MM.1S (cell line): ENCODE results near the gene CHURC1.

Experiments
- DNase-seq: peaks from one replicate; pipeline ENCODE4 v3.0.0-alpha.2; 2015
- H2AFZ ChIP-seq: fragments of 300-600 bp; sonication (generic); 2 replicates; pipeline ENCODE4 v1.6.0; 2016; ENCODE audit warnings: antibody characterized with exemption, low read length
- H3F3A ChIP-seq: fragments of 300-600 bp; sonication (generic); 2 replicates; pipeline ENCODE4 v1.6.1; 2016; ENCODE audit warnings: mild to moderate bottlenecking, antibody characterized with exemption, low read length, moderate library complexity, mixed read lengths; ENCODE audit not compliant: insufficient read depth
- H3K27ac ChIP-seq: fragments of 300-600 bp; sonication (generic); 2 replicates; pipeline ENCODE4 v1.5.1; 2016; ENCODE audit warnings: mild to moderate bottlenecking, low read length
- H3K27me3 ChIP-seq: fragments of 300-600 bp; sonication (generic); replicated peaks from 2 replicates; pipeline ENCODE4 v1.6.0; 2016; ENCODE audit warnings: low read length; ENCODE audit not compliant: insufficient read depth
- H3K36me3 ChIP-seq: fragments of 300-600 bp; sonication (generic); replicated peaks from 2 replicates; pipeline ENCODE4 v1.6.1; 2016; ENCODE audit warnings: mild to moderate bottlenecking, low read length, mixed read lengths; ENCODE audit not compliant: insufficient read depth
- H3K4me1 ChIP-seq: fragments of 300-600 bp; sonication (generic); 2 replicates; pipeline ENCODE4 v1.6.1; 2016; ENCODE audit warnings: low read length, mixed read lengths
- H3K4me2 ChIP-seq: fragments of 300-600 bp; sonication (generic); 2 replicates; pipeline ENCODE4 v1.6.0; 2016; ENCODE audit warnings: low read depth, low read length
- H3K4me3 ChIP-seq: fragments of 300-600 bp; sonication (generic); 2 replicates; pipeline ENCODE4 v1.5.1; 2016; ENCODE audit warnings: low read length, mixed read lengths
- H3K79me2 ChIP-seq: fragments of 300-600 bp; sonication (generic); 2 replicates; pipeline ENCODE4 v1.6.1; 2016; ENCODE audit warnings: mixed run types, low read length, mixed read lengths
- H3K9ac ChIP-seq: fragments of 300-600 bp; sonication (generic); 2 replicates; pipeline ENCODE4 v1.6.1; 2016; ENCODE audit warnings: low read length, mixed read lengths
- H3K9me2 ChIP-seq: fragments of 300-600 bp; sonication (generic); replicated peaks from 2 replicates; pipeline ENCODE4 v1.6.1; 2016; ENCODE audit warnings: mild to moderate bottlenecking, low read length, mixed read lengths; ENCODE audit not compliant: insufficient read depth
- H3K9me3 ChIP-seq: fragments of 300-600 bp; sonication (generic); replicated peaks from 2 replicates; pipeline ENCODE4 v1.6.1; 2016; ENCODE audit warnings: mild to moderate bottlenecking, low read length, mixed read lengths; ENCODE audit not compliant: insufficient read depth
- H4K20me1 ChIP-seq: fragments of 300-600 bp; sonication (generic); 2 replicates; pipeline ENCODE4 v1.6.1; 2016; ENCODE audit warnings: mild to moderate bottlenecking, low read length, moderate library complexity, mixed read lengths; ENCODE audit not compliant: insufficient read depth
- EZH2 ChIP-seq: fragments of 300-600 bp; sonication (generic); optimal IDR thresholded peaks from 2 replicates; pipeline ENCODE3; 2017; ENCODE audit warnings: low read depth, mild to moderate bottlenecking, antibody characterized with exemption, low read length, mixed read lengths
- EZH2phosphoT487 ChIP-seq: fragments of 300-600 bp; sonication (generic); IDR thresholded peaks from 2 replicates; pipeline ENCODE4 v1.6.1; 2018; ENCODE audit warnings: antibody characterized with exemption, low read length
- TF ChIP-seq, protein P1 (sequence below): fragments of 300-600 bp; sonication (generic); IDR thresholded peaks from 2 replicates; pipeline ENCODE4 v1.5.1; 2016; ENCODE audit warnings: antibody characterized with exemption, low read length, mixed read lengths

CHURC1 gene

DNA sequence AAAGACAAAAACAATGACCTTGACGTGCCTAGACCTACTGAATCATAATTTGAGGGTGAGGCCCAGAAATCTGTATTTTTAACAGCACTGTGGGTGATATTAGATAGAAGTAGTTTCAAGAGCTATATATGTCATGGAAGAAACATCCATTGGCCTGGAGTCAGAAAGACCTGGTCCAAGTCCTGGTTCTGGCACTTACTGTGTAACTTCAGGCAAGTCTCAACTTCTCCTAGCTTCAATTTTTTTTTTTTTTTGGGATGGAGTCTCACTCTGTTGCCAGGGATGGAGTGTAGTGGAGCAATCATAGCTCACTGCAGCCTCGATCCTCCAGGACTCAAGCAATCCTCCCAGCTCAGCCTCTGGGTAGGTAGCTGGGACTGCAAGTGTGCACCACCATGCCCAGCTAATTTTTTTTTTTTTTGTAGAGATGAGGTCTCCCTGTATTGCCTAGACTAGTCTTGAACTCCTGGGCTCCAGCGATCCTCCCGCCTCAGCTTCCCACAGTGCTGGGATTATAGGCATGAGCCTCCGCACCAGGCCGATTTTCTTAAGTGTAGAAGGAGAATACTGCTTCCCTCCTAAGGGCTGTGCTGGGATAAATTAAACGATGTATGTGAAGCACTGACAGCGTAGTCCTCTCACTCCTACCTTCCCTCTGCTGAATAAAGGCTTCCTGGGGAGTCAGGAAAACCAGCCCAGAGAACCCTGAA, 42.6 kb downstream of the CHURC1 start:
- H3K27ac ChIP-seq = no peak overlapping the region
- DNase-seq = no peak
- TF ChIP-seq, protein P1, sequence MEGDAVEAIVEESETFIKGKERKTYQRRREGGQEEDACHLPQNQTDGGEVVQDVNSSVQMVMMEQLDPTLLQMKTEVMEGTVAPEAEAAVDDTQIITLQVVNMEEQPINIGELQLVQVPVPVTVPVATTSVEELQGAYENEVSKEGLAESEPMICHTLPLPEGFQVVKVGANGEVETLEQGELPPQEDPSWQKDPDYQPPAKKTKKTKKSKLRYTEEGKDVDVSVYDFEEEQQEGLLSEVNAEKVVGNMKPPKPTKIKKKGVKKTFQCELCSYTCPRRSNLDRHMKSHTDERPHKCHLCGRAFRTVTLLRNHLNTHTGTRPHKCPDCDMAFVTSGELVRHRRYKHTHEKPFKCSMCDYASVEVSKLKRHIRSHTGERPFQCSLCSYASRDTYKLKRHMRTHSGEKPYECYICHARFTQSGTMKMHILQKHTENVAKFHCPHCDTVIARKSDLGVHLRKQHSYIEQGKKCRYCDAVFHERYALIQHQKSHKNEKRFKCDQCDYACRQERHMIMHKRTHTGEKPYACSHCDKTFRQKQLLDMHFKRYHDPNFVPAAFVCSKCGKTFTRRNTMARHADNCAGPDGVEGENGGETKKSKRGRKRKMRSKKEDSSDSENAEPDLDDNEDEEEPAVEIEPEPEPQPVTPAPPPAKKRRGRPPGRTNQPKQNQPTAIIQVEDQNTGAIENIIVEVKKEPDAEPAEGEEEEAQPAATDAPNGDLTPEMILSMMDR = no peak
- no peak for TF ChIP-seq EZH2
- no peak for TF ChIP-seq EZH2phosphoT487

DNA sequence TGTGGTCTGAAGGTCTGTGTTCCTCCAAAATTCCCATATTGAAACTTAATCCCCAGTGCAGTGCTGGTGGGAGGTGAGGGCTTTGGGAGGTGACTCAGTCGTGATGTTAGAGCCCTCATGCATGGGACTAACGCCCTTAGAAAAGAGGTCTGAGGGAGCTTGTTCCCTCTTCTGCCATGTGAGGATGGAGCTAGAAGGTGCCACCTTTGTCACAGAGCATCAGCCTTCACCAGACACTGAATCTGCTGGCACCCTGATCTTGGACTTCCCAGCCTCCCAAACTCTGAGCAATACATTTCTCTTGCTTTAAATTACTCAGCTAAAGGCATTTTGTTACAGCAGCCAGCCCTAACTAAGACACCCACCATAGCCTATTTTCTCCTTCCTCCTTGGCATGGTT, 43.9 kb downstream of the CHURC1 start:
- H3K79me2 ChIP-seq = no peaks in the 10 kb centered on the region; the same call in none of the 2 replicates
- H3K9ac ChIP-seq = no peak overlapping the region
- H2AFZ ChIP-seq = no peak overlapping the region
- H3K9me3 ChIP-seq = no peaks in the 10 kb centered on the region
- H3K36me3 ChIP-seq = no peaks in the 10 kb centered on the region
- no peak overlapping the region for H3K4me3 ChIP-seq
- no peak for DNase-seq
- no peaks in the 10 kb centered on the region for H3K9me2 ChIP-seq
- TF ChIP-seq, protein P1 = no peak
- no peak for TF ChIP-seq EZH2phosphoT487
- no peak for TF ChIP-seq EZH2
- no peaks in the 10 kb centered on the region for H3F3A ChIP-seq
- no peaks in the 10 kb centered on the region for H3K27me3 ChIP-seq
- H4K20me1 ChIP-seq = no peaks in the 10 kb centered on the region
- no peaks in the 10 kb centered on the region for H3K4me1 ChIP-seq
- H3K4me2 ChIP-seq = no peak overlapping the region
- H3K27ac ChIP-seq = no peak overlapping the region

More for the DNA sequence above, 42.6 kb downstream of the CHURC1 start:
- Histone ChIP-seq H3K27me3 (no peaks in the 10 kb centered on the region), H3K9me3 (no peaks in the 10 kb centered on the region), H3K79me2 (no peaks in the 10 kb centered on the region; the same call in none of the 2 replicates), H3K9ac (no peak overlapping the region), H3K4me3 (no peak overlapping the region), H4K20me1 (no peaks in the 10 kb centered on the region), H3K36me3 (no peaks in the 10 kb centered on the region), H3K4me2 (no peak overlapping the region), H3K9me2 (no peaks in the 10 kb centered on the region), H2AFZ (no peak overlapping the region), H3K4me1 (no peaks in the 10 kb centered on the region), H3F3A (no peaks in the 10 kb centered on the region)

DNA sequence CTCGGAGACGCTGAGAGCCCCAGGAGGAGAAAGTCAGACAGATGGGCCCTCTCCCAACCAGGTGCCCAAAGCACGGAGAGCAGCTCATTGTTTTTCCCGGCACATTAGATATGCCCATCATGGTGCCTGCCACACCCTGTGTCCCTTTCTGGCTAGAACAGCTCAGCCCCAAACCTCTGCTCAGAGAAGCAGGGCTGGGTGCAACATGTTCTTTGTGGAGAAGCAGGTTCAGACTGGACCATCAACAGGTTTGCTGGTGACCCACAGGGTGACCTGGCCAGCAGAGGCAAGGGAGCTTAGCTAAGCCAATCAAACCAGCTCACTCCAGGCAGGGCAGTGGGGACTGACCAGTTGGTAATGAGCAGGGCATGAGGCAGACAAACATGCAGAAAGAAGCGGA, 44.5 kb downstream of the CHURC1 start:
- TF ChIP-seq, protein P1 = no peak
- TF ChIP-seq EZH2phosphoT487 = no peak
- no peaks in the 10 kb centered on the region for H3K9me3 ChIP-seq
- no peaks in the 10 kb centered on the region for H3K36me3 ChIP-seq
- H3K79me2 ChIP-seq = no peaks in the 10 kb centered on the region; the same call in none of the 2 replicates
- no peak overlapping the region for H3K4me2 ChIP-seq
- H3K27ac ChIP-seq = no peak overlapping the region
- H3K4me3 ChIP-seq = no peak overlapping the region
- H4K20me1 ChIP-seq = no peaks in the 10 kb centered on the region
- H3K27me3 ChIP-seq = no peaks in the 10 kb centered on the region
- DNase-seq = no peak
- no peaks in the 10 kb centered on the region for H3F3A ChIP-seq
- H3K4me1 ChIP-seq = no peaks in the 10 kb centered on the region
- no peak overlapping the region for H3K9ac ChIP-seq
- no peak overlapping the region for H2AFZ ChIP-seq
- no peaks in the 10 kb centered on the region for H3K9me2 ChIP-seq
